ACC112 (cell line): ENCODE results near the gene TAGLN.

ENCODE experiments used
- H2AFZ ChIP-seq: fragments of 200-600 bp; sonication (generic); one replicate; pipeline ENCODE4 v1.6.0; 2017; ENCODE audit warnings: antibody characterized with exemption, low read length; ENCODE audit not compliant: unreplicated experiment
- H3K27ac ChIP-seq: fragments of 200-600 bp; sonication (generic); 2 replicates; pipeline ENCODE4 v1.5.1; 2014; ENCODE audit warnings: low read depth, mild to moderate bottlenecking, antibody characterized with exemption, low read length, moderate library complexity
- H3K27me3 ChIP-seq: fragments of 200-600 bp; sonication (generic); 2 replicates; pipeline ENCODE4 v1.6.1; 2014; ENCODE audit warnings: mild to moderate bottlenecking, antibody characterized with exemption, low read length, moderate library complexity, mixed read lengths; ENCODE audit not compliant: insufficient read depth
- H3K36me3 ChIP-seq: fragments of 200-600 bp; sonication (generic); 2 replicates; pipeline ENCODE4 v1.6.1; 2016; ENCODE audit warnings: mild to moderate bottlenecking, antibody characterized with exemption, low read length, moderate library complexity, mixed read lengths; ENCODE audit not compliant: insufficient read depth
- H3K4me1 ChIP-seq: fragments of 200-600 bp; sonication (generic); one replicate; pipeline ENCODE4 v1.6.1; 2016; ENCODE audit warnings: low read length, mixed read lengths; ENCODE audit not compliant: insufficient read depth, unreplicated experiment, control insufficient read depth
- H3K4me3 ChIP-seq: fragments of 200-600 bp; sonication (generic); 2 replicates; pipeline ENCODE4 v1.5.1; 2014; ENCODE audit warnings: mild to moderate bottlenecking, low read depth, low read length
- H3K79me2 ChIP-seq: fragments of 200-600 bp; sonication (generic); one replicate; pipeline ENCODE4 v1.6.0; 2016; ENCODE audit warnings: low read length; ENCODE audit not compliant: control insufficient read depth, unreplicated experiment, insufficient read depth

Gene TAGLN

DNA sequence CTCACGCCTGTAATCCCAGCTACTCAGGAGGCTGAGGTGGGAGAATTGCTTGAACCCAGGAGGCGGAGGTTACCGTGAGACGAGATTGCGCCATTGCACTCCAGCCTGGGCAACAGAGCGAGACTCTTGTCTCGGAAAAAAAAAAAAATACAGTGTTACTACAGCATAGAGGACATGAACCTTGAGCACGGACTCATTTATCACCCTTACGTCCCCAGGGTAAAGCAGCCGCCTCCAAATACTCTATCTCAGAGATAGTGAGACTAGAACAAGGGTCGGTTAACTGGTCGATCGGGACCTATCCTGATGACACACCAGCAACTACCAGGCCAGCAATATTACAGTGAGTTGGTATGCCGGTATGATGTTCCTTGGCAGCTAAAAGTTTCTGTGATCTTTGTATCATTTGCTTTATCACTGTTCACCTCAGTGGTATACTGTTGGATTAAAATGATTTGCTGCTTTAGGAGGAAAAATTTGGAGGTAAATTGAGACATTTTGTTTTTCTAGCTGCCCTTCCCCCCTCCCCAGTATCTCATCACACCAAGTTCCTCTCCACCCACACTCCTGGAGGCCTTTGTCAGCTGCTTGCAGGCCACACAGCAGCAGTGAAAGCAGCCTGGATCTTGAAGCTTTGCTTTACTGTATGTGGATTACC, 27.6 kb upstream of the TAGLN start:
- no peaks in the 10 kb centered on the region for H3K27me3 ChIP-seq

DNA sequence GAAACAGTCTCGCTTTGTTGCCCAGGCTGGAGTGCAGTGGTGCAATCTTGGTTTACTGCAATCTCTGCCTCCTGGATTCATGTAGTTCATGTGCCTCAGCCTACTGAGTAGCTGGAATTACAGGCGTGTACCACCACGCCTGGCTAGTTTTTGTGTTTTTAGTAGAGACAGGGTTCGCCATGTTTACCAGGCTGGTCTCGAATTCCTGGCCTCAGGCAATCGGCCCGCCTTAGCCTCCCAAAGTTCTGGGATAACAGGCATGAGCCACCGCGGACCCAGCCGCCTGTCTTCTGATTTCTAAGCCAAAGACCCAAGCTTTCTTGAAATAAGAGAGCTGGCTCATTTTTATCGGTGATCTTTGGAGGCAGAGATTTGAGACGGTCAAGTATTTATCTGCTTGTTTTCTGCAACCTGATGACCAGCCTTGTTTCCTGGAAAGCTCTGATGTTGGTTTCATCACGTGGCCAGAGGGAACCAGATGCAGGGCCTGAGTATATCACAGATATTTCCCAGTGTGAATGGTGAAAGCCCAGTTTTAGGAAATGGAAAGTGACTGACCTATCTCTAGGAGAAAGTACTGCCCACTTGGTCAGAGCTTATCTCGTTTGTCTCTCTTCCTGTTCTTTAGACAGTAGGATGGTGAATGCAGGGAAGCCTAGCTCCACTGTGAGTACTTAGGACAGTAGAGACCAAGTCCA, 26.3 kb upstream of the TAGLN start:
- no peak overlapping the region for H2AFZ ChIP-seq
- peaks cover 40% of the 10 kb centered on the region for H3K4me1 ChIP-seq
- 0 out of 2 replicates have a peak, but pooled peaks cover 6% of the 10 kb centered on the region for H3K36me3 ChIP-seq
- no peaks in the 10 kb centered on the region for H3K27me3 ChIP-seq
- H3K79me2 ChIP-seq = no peaks in the 10 kb centered on the region
- H3K4me3 ChIP-seq = no peak overlapping the region
- peak overlapping the region; percentile 17; the same call in 1 of the 2 replicates for H3K27ac ChIP-seq

More for the DNA sequence above, 27.6 kb upstream of the TAGLN start:
- Histone ChIP-seq H3K27ac (peak overlapping the region; percentile 36), H3K4me3 (no peak overlapping the region), H2AFZ (no peak overlapping the region), H3K79me2 (peaks cover 5% of the 10 kb centered on the region), H3K36me3 (peaks cover 17% of the 10 kb centered on the region), H3K4me1 (peaks cover 37% of the 10 kb centered on the region)

DNA sequence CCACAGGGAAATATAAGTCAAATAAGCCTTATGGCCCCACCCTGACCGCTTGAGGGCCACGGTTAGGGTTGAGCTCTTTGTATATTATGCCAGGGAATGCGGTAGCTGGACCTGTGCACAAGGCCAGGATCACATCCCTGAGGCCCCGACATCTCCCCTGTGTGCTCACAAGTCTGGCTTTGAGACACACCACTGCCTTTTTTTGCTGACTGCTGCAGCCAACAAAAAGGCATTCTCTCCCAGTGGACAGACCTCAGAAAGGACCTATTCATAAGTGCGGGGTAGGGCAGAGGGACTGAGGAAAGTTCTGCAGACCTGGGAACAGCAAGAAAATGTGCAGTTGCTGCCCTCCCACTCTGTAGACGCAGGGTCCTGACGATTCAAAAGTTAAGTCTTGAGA, 24.1 kb upstream of the TAGLN start:
- no peak overlapping the region for H3K4me3 ChIP-seq
- H3K27me3 ChIP-seq = no peaks in the 10 kb centered on the region
- no peak overlapping the region for H2AFZ ChIP-seq
- no peaks in the 10 kb centered on the region for H3K36me3 ChIP-seq
- peaks cover 45% of the 10 kb centered on the region for H3K4me1 ChIP-seq
- H3K27ac ChIP-seq = no peak overlapping the region
- peaks cover 9% of the 10 kb centered on the region for H3K79me2 ChIP-seq

DNA sequence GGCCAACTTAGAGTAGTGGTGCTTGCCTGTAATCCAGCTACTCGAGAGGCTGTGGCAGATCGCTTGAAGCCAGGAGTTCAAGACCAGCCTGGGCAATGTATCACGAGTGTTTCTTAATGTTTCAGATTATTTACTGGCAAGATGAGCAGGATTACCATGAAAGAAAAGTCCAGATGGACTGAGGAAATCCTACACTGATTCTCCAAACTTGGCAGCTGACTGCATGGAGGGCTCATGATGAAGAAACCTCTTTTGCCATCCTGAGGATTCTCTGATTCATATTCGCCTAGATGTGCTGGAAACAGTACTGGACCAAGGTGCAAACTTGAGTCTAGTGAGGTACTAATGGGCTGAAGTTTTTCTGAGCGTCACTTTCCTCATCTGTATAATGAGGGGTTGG, 23.4 kb upstream of the TAGLN start:
- peaks cover 46% of the 10 kb centered on the region for H3K4me1 ChIP-seq
- H3K27me3 ChIP-seq = no peaks in the 10 kb centered on the region
- H3K36me3 ChIP-seq = no peaks in the 10 kb centered on the region
- no peak overlapping the region for H2AFZ ChIP-seq
- peaks cover 11% of the 10 kb centered on the region for H3K79me2 ChIP-seq
- no peak overlapping the region for H3K4me3 ChIP-seq
- H3K27ac ChIP-seq = no peak overlapping the region

DNA sequence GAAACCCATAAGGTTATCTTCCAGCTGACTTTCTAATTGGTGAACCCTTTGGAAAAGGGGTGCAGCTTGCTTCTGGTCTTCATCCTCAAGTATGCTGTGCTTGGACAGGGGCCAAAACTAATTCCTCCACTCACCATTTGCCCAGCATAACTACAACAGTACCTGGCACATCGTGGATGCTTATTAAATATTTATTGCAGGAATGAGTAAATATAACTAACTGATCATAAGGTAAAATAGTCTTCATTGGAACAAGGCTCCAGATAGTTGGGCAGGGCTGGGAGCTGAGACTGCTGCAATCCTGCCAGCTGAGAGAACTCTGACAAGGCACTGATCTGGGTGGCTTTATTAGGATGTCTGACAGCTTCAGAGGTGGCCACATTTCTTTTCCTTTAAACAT, 23.0 kb upstream of the TAGLN start:
- no peak overlapping the region for H3K4me3 ChIP-seq
- no peaks in the 10 kb centered on the region for H3K36me3 ChIP-seq
- H2AFZ ChIP-seq = no peak overlapping the region
- H3K27ac ChIP-seq = no peak overlapping the region
- peaks cover 46% of the 10 kb centered on the region for H3K4me1 ChIP-seq
- H3K79me2 ChIP-seq = peaks cover 11% of the 10 kb centered on the region
- no peaks in the 10 kb centered on the region for H3K27me3 ChIP-seq

DNA sequence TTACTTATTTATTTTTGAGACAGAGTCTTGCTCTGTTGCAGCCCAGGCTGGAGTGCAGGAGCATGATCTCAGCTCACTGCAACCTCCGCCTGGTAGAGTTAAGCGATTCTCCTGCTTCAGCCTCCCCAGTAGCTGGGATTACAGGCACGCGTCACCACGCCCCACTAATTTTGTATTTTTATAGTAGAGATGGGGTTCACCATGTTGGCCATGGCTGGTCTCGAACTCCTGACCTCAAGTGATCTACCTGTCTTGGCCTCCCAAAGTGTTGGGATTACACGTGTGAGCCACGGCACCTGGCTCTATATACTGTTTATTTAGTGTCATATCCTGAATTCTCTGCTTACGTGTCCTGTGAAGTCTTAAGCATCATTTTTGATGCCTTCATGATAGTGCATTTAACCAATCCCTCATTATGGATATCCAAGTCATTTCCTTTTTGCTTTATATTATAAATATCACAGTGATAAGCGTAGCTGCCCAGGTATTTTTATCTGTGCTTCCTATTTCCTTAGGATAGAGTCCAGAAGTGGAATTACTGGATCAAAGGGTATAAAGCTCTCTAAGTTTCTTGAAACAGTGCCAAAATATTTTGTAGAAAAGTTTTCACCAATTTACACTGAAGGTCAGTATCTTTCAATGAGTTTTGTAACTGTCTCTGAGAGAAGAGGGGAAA, 21.5 kb upstream of the TAGLN start:
- Histone ChIP-seq H3K79me2 (peaks cover 11% of the 10 kb centered on the region), H3K27me3 (no peaks in the 10 kb centered on the region), H3K4me3 (peak overlapping the region; percentile 80), H3K36me3 (no peaks in the 10 kb centered on the region), H2AFZ (peak overlapping the region; percentile 86), H3K27ac (peak overlapping the region; percentile 1; the same call in 1 of the 2 replicates), H3K4me1 (peaks cover 33% of the 10 kb centered on the region)

DNA sequence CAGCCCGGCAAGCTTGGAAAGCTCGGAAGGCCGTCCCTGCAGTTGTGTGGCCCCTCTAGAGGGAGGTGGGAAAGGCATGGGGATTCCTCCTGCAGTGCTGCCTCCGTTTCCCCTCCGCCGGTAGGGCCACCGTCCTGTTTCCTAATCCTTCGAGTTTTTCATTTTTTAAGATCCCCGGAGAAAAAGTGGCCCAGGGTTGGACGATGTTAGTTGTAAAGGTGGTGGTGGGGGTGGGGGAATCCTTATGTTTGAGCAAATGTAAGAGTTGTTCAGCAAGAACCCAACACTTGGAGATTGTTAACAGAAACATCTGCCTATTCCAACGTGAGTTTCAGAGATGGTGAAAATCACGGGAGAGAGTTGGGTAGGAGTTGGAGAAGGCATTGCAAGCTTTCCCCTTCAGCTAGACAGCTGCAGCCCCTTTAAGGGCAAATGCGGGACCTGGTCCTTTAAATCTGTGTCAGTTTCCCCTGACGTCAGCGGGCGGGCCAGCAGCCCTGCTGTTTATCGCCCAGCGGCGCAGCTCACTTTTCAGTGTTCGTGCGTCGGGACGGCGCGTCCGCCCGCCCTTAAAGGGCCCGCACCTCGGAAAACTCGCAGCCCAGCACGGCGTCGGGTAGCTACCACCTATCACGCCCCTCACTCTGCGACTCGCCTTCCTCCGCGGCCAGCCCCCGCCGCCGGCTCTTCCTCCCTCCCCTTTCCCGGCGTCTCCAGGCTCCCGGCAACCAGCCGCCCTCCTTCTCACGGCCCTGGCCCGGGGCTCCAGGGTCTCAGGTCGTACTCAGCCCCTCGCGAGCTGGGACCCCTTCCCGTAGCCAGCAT, 20.7 kb upstream of the TAGLN start, which contains the start of gene SIDT2:
SIDT2 (plus strand) TSS at position 534 of the 825 bp plus-strand sequence. CDS start 521 bp downstream, outside the sequence.
- H3K79me2 ChIP-seq = peaks cover 11% of the 10 kb centered on the region
- H3K36me3 ChIP-seq = no peaks in the 10 kb centered on the region
- H3K4me3 ChIP-seq = peak within 1 kb of the TSS; percentile 80
- H3K27me3 ChIP-seq = no peaks in the 10 kb centered on the region
- H2AFZ ChIP-seq = peak within 1 kb of the TSS; percentile 86
- peak within 1 kb of the TSS; percentile 46 for H3K27ac ChIP-seq
- peaks cover 26% of the 10 kb centered on the region for H3K4me1 ChIP-seq

DNA sequence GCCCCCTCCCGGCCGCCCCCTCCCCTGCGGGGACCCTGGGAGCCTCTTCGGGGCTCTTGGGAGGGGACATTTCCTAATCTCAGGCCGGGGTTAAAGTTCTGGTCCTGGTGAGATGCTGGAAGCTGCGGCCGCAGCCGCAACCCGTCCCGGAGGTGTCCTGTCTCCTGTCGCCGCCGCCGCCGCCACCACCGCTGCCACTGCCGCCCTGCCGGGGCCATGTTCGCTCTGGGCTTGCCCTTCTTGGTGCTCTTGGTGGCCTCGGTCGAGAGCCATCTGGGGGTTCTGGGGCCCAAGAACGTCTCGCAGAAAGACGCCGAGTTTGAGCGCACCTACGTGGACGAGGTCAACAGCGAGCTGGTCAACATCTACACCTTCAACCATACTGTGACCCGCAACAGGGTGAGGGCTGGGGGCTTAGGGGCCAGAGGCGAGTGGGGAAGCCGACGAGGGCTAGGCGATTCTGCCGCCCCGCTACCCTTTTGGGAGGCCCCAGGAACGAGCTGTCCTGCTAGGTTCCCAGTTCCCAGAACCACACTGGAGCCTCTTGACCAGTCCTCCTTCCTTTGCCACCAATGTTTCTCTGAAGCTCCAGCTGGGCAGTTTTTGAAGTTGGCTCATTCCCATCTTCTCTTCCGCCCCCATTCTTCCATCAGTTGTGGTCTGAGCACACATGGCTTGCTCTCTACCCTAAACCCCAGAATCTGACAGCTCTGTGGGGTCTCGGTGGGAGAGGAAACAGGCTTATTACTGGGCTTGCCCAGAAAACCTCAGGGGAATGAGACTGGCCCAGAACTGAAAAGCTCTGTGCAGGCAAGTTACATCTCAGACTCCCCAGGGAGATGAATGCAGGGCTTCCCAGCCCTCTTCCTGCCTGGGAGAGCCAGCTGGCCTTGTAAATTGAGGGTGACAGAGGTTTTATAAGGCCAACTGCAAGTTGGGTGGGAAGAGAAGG, 19.8 kb upstream of the TAGLN start:
- Histone ChIP-seq H3K27me3 (no peaks in the 10 kb centered on the region), H3K36me3 (no peaks in the 10 kb centered on the region), H3K4me3 (peak overlapping the region; percentile 80), H3K4me1 (peaks cover 25% of the 10 kb centered on the region), H3K79me2 (peaks cover 11% of the 10 kb centered on the region), H2AFZ (peak overlapping the region; percentile 49), H3K27ac (peak overlapping the region; percentile 46)

DNA sequence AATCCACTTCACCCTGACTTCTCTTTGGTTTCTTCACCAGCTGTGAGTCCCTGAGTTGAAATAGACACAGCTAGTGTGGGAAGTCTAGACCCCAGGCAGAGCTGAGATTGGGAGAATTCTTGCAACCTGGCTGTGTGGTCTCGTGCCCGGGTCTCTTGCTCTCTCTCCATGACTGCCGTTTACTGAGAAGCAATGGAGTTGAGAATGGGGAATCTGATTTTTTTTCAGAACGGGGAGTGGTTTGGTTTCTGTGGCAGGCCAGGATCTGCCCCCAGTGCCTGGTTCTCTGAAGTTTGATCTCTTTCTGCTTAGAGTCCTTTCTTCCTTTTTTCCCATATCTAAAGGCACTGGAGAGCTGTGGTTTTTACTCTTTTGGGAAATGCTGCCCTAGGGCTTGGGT, 19.1 kb upstream of the TAGLN start:
- Histone ChIP-seq H3K36me3 (no peaks in the 10 kb centered on the region), H3K27ac (peak overlapping the region; percentile 46), H3K4me1 (peaks cover 25% of the 10 kb centered on the region), H3K79me2 (peaks cover 11% of the 10 kb centered on the region), H2AFZ (peak overlapping the region; percentile 2), H3K27me3 (no peaks in the 10 kb centered on the region), H3K4me3 (peak overlapping the region; percentile 80)
